DOHH2 (cell line): Measurements from ENCODE around the gene CHRDL2.

Source experiments
- H3F3A ChIP-seq: fragments of 200-600 bp; sonication (generic), shearing (Covaris generic); 2 replicates; pipeline ENCODE4 v1.6.0; 2016; ENCODE audit warnings: antibody characterized with exemption, mild to moderate bottlenecking; ENCODE audit not compliant: control insufficient read depth, insufficient read depth
- H3K27ac ChIP-seq: fragments of 200-600 bp; sonication (generic); 2 replicates; pipeline ENCODE4 v1.5.1; 2014; ENCODE audit warnings: low read depth, mild to moderate bottlenecking, low read length, moderate library complexity
- H3K27me3 ChIP-seq: fragments of 200-600 bp; sonication (generic); 2 replicates; pipeline ENCODE4 v1.6.1; 2014; ENCODE audit warnings: mild to moderate bottlenecking, low read length, mixed read lengths; ENCODE audit not compliant: control insufficient read depth
- H3K36me3 ChIP-seq: fragments of 200-600 bp; sonication (generic); 2 replicates; pipeline ENCODE4 v1.6.1; 2014; ENCODE audit warnings: mild to moderate bottlenecking, low read length, moderate library complexity, mixed read lengths; ENCODE audit not compliant: control insufficient read depth
- H3K4me1 ChIP-seq: fragments of 200-600 bp; sonication (generic); 2 replicates; pipeline ENCODE4 v1.6.1; 2014; ENCODE audit warnings: mild to moderate bottlenecking, low read length, mixed read lengths; ENCODE audit not compliant: control insufficient read depth
- H3K4me2 ChIP-seq: fragments of 200-600 bp; sonication (generic); 2 replicates; pipeline ENCODE4 v1.6.0; 2014; ENCODE audit warnings: mild to moderate bottlenecking, low read length, moderate library complexity
- H3K4me3 ChIP-seq: fragments of 200-600 bp; sonication (generic); 2 replicates; pipeline ENCODE4 v1.5.1; 2014; ENCODE audit warnings: mild to moderate bottlenecking, low read length, mixed read lengths
- H3K79me2 ChIP-seq: fragments of 200-600 bp; sonication (generic); 2 replicates; pipeline ENCODE4 v1.6.1; 2014; ENCODE audit warnings: mild to moderate bottlenecking, low read length, mixed read lengths; ENCODE audit not compliant: control insufficient read depth
- H3K9me2 ChIP-seq: fragments of 200-600 bp; sonication (generic); replicated peaks from 2 replicates; pipeline ENCODE4 v1.6.1; 2014; ENCODE audit warnings: mild to moderate bottlenecking, low read length, mixed read lengths; ENCODE audit not compliant: control insufficient read depth
- H3K9me3 ChIP-seq: fragments of 200-600 bp; sonication (generic); 2 replicates; pipeline ENCODE4 v1.6.1; 2014; ENCODE audit warnings: antibody characterized with exemption, low read length, mixed read lengths; ENCODE audit not compliant: control insufficient read depth, insufficient read depth
- H4K20me1 ChIP-seq: fragments of 200-600 bp; sonication (generic); 2 replicates; pipeline ENCODE4 v1.6.0; 2014; ENCODE audit warnings: low read depth, mild to moderate bottlenecking, antibody characterized with exemption, low read length, moderate library complexity; ENCODE audit not compliant: control insufficient read depth, insufficient read depth
- CTCF ChIP-seq: fragments of 200-600 bp; sonication (generic); IDR thresholded peaks from one replicate; pipeline ENCODE4 v1.5.1; 2014; ENCODE audit warnings: antibody characterized with exemption, mild to moderate bottlenecking, low read depth, low read length; ENCODE audit not compliant: poor library complexity, severe bottlenecking
- EZH2phosphoT487 ChIP-seq: fragments of 200-600 bp; sonication (generic); IDR thresholded peaks from 2 replicates; pipeline ENCODE4 v1.6.1; 2017; ENCODE audit warnings: borderline replicate concordance, mild to moderate bottlenecking, antibody characterized with exemption, low read length, moderate library complexity, mixed read lengths

The CHRDL2 gene

DNA sequence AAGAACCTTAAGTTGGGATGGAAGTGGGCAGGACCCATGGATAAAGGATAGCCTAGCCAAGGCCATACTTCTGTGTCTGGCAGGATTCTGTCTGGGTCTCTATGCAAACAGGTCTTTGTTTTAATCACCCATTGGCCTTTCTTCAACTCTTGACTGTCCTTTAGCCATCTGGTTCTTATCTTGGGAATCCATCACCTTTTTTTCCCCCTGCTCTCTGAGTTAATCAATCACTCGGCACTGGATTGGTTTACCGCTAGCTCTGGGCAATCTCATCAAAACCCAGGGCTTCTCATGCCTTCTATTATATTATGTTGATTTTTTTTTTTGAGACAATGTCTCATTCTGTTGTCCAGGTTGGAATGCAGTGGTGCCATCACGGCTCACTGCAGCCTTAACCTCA is 15.6 kb upstream of the CHRDL2 start:
- H3F3A ChIP-seq = no peaks in the 10 kb centered on the region
- H3K79me2 ChIP-seq = peaks cover 27% of the 10 kb centered on the region
- 0 out of 2 replicates have a peak, but pooled peaks cover 2% of the 10 kb centered on the region for H4K20me1 ChIP-seq
- H3K27ac ChIP-seq = no peak overlapping the region
- no peak overlapping the region for H3K4me2 ChIP-seq
- H3K36me3 ChIP-seq = no peaks in the 10 kb centered on the region
- TF ChIP-seq CTCF = no peak
- no peak for TF ChIP-seq EZH2phosphoT487
- H3K4me1 ChIP-seq = peaks cover 21% of the 10 kb centered on the region
- H3K27me3 ChIP-seq = no peaks in the 10 kb centered on the region
- H3K9me2 ChIP-seq = no peaks in the 10 kb centered on the region
- H3K4me3 ChIP-seq = no peak overlapping the region
- H3K9me3 ChIP-seq = no peaks in the 10 kb centered on the region

DNA sequence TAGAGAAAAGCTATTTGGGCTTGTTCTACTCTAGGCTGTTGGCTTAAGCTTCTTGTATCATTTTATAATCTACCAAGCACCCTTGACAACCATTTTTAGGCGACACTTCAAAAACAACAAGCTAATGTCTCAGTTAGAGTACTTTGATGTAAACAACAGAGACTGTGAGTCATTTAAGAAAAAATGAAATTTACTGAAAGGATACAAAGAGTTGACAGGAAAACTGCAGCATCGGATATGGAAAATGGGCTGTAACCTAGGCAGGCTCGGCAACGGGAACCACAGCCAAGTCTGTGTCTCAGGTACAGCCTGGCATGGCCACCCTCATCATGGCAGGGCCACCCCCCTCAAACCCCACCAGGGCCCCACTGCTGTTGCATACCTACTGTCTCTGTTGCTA is 13.1 kb upstream of the CHRDL2 start:
- Histone ChIP-seq H3K9me3 (no peaks in the 10 kb centered on the region), H4K20me1 (no peaks in the 10 kb centered on the region), H3K4me2 (no peak overlapping the region), H3K4me1 (peaks cover 8% of the 10 kb centered on the region), H3F3A (no peaks in the 10 kb centered on the region), H3K9me2 (no peaks in the 10 kb centered on the region), H3K27ac (no peak overlapping the region), H3K27me3 (peaks cover 1% of the 10 kb centered on the region), H3K36me3 (no peaks in the 10 kb centered on the region), H3K4me3 (no peak overlapping the region), H3K79me2 (peaks cover 1% of the 10 kb centered on the region)
- no peak for TF ChIP-seq CTCF
- TF ChIP-seq EZH2phosphoT487 = no peak

- TF ChIP-seq CTCF (no peak), EZH2phosphoT487 (no peak)
- no peak overlapping the region for H3K4me2 ChIP-seq
- peaks cover 5% of the 10 kb centered on the region for H3K27me3 ChIP-seq
- no peaks in the 10 kb centered on the region for H3K9me3 ChIP-seq
- peaks cover 8% of the 10 kb centered on the region for H3K4me1 ChIP-seq
- H3F3A ChIP-seq = no peaks in the 10 kb centered on the region
- H3K9me2 ChIP-seq = no peaks in the 10 kb centered on the region
- no peaks in the 10 kb centered on the region for H3K79me2 ChIP-seq
- H3K36me3 ChIP-seq = no peaks in the 10 kb centered on the region
- H4K20me1 ChIP-seq = no peaks in the 10 kb centered on the region
- H3K27ac ChIP-seq = no peak overlapping the region
- H3K4me3 ChIP-seq = no peak overlapping the region
Measured at GRCh38 chr11:74743640-74744039, 12.4 kb upstream of the CHRDL2 start.

DNA sequence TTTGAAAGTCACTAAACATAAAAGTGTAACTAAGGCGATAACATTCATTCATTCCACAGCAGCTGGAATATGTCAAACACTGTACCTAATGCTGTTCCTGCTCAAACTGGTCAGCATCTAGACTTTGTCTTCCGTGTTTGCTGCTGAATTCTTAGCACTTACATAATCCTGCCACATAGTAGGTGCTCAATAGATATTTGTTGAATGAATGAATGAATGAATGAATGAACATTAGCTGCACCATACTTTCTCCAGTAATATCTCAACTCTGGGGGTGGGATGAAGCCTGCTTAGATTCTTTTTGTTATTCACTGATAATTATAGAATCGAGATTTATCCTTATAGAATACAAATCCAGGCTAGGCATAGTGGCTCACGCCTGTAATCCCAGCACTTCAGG is 10.8 kb upstream of the CHRDL2 start:
- H3K4me3 ChIP-seq = no peak overlapping the region
- H4K20me1 ChIP-seq = no peaks in the 10 kb centered on the region
- no peak overlapping the region for H3K27ac ChIP-seq
- H3K4me1 ChIP-seq = no peaks in the 10 kb centered on the region
- H3K4me2 ChIP-seq = no peak overlapping the region
- TF ChIP-seq CTCF (no peak), EZH2phosphoT487 (no peak)
- no peaks in the 10 kb centered on the region for H3K9me2 ChIP-seq
- H3K9me3 ChIP-seq = no peaks in the 10 kb centered on the region
- H3K36me3 ChIP-seq = no peaks in the 10 kb centered on the region
- peaks cover 5% of the 10 kb centered on the region for H3K27me3 ChIP-seq
- H3F3A ChIP-seq = no peaks in the 10 kb centered on the region
- no peaks in the 10 kb centered on the region for H3K79me2 ChIP-seq
